DOHH2 (cell line): ENCODE results near the gene TMEM154.

Source experiments
- CTCF ChIP-seq: fragments of 200-600 bp; sonication (generic); IDR thresholded peaks from one replicate; pipeline ENCODE4 v1.5.1; 2014; ENCODE audit warnings: antibody characterized with exemption, mild to moderate bottlenecking, low read depth, low read length; ENCODE audit not compliant: poor library complexity, severe bottlenecking
- EZH2phosphoT487 ChIP-seq: fragments of 200-600 bp; sonication (generic); IDR thresholded peaks from 2 replicates; pipeline ENCODE4 v1.6.1; 2017; ENCODE audit warnings: borderline replicate concordance, mild to moderate bottlenecking, antibody characterized with exemption, low read length, moderate library complexity, mixed read lengths

- TF ChIP-seq CTCF = no peak
- no peak for TF ChIP-seq EZH2phosphoT487
Observed at GRCh38 chr4:152599095-152599494, 80.7 kb downstream of the TMEM154 start.
